ENCODE results near the gene NOS1AP.

The NOS1AP gene

GRCh38 chr1:162141281-162142054, 72.0 kb downstream of the NOS1AP start:
- no peak overlapping the region for H3K4me3 ChIP-seq

GRCh38 chr1:162142968-162143367, 73.5 kb downstream of the NOS1AP start:
- no peak for DNase-seq (ENCODE audit: low spot score)
- Histone ChIP-seq H3K4me3 (no peak overlapping the region), H3K27ac (no peak overlapping the region)
- TF ChIP-seq CTCF (IDR thresholded peaks at IDR 0.05) = no peak

More at GRCh38 chr1:162141281-162142054, 72.0 kb downstream of the NOS1AP start:
- TF ChIP-seq CTCF (IDR thresholded peaks at IDR 0.05) = no peak
- H3K27ac ChIP-seq = no peak overlapping the region
- no peak for DNase-seq (ENCODE audit: low spot score)

- DNase-seq (ENCODE audit: low spot score) = no peak
- H3K4me3 ChIP-seq = no peak overlapping the region
- no peak overlapping the region for H3K27ac ChIP-seq
- TF ChIP-seq CTCF (IDR thresholded peaks at IDR 0.05) = no peak
Observed at GRCh38 chr1:162144268-162144667, 74.8 kb downstream of the NOS1AP start.

GRCh38 chr1:162144853-162145252, 75.4 kb downstream of the NOS1AP start:
- H3K4me3 ChIP-seq = no peak overlapping the region
- DNase-seq (ENCODE audit: low spot score) = no peak
- H3K27ac ChIP-seq = no peak overlapping the region
- no peak for TF ChIP-seq CTCF (IDR thresholded peaks at IDR 0.05)

- no peak overlapping the region for H3K4me3 ChIP-seq
- H3K27ac ChIP-seq = no peak overlapping the region
- DNase-seq (ENCODE audit: low spot score) = no peak
- no peak for TF ChIP-seq CTCF (IDR thresholded peaks at IDR 0.05)
Observed at GRCh38 chr1:162145280-162145965, 75.9 kb downstream of the NOS1AP start.

- DNase-seq (ENCODE audit: low spot score) = no peak
- no peak overlapping the region for H3K4me3 ChIP-seq
- no peak overlapping the region for H3K27ac ChIP-seq
- TF ChIP-seq CTCF (IDR thresholded peaks at IDR 0.05) = no peak
Observed at GRCh38 chr1:162145966-162146696, 76.6 kb downstream of the NOS1AP start.

All from coronary artery (tissue), 2 donors.